Nephron (organoid): ENCODE measurements around the gene MARVELD3.
A peak's percentile ranks its signal among the peaks of the same experiment; 100 is the strongest.
"Not testable (repeated sequence)": the region's sequence is repeated elsewhere in the genome, so short reads cannot be mapped to it uniquely, and the experiment has no call there.

ENCODE experiments used
- H3K27ac Mint-ChIP-seq, 3 experiments: 2 replicates each; pipeline ENCODE4 v1.8.0; 2020; ENCODE audit warnings: mixed read lengths in 3 of 3, mild to moderate bottlenecking in 2 of 3, moderate library complexity in 1 of 3
- H3K27me3 Mint-ChIP-seq: 2 replicates; pipeline ENCODE4 v1.8.0; 2021; ENCODE audit warnings: low read depth, mild to moderate bottlenecking, moderate library complexity, mixed read lengths
- H3K36me3 Mint-ChIP-seq: 2 replicates; pipeline ENCODE4 v1.8.0; 2020; ENCODE audit warnings: low read depth, mixed read lengths
- H3K4me1 Mint-ChIP-seq: 2 replicates; pipeline ENCODE4 v1.8.0; 2020; ENCODE audit warnings: mixed read lengths
- H3K4me3 Mint-ChIP-seq, 3 experiments: 2 replicates each; pipeline ENCODE4 v1.8.0; 2020; ENCODE audit warnings: mild to moderate bottlenecking in 3 of 3, mixed read lengths in 3 of 3, moderate library complexity in 2 of 3
- H3K9me3 Mint-ChIP-seq: 2 replicates; pipeline ENCODE4 v1.8.0; 2020; ENCODE audit warnings: mixed read lengths
- TF ChIP-seq, protein P1 (sequence below), 3 experiments: fragments of 200-600 bp; sonication (generic); IDR thresholded peaks; one replicate each; pipeline ENCODE4 v1.5.0; 2021; ENCODE audit warnings: antibody characterized with exemption in 3 of 3; ENCODE audit not compliant: unreplicated experiment in 3 of 3

Gene MARVELD3, protein sequence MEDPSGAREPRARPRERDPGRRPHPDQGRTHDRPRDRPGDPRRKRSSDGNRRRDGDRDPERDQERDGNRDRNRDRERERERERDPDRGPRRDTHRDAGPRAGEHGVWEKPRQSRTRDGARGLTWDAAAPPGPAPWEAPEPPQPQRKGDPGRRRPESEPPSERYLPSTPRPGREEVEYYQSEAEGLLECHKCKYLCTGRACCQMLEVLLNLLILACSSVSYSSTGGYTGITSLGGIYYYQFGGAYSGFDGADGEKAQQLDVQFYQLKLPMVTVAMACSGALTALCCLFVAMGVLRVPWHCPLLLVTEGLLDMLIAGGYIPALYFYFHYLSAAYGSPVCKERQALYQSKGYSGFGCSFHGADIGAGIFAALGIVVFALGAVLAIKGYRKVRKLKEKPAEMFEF

GRCh38 chr16:71626018-71626857 lies at the start of gene MARVELD3:
TSS of gene MARVELD3 (plus strand) at chr16:71626184. CDS start at chr16:71626230, 46 bp downstream.
- TF ChIP-seq, protein P1, sequence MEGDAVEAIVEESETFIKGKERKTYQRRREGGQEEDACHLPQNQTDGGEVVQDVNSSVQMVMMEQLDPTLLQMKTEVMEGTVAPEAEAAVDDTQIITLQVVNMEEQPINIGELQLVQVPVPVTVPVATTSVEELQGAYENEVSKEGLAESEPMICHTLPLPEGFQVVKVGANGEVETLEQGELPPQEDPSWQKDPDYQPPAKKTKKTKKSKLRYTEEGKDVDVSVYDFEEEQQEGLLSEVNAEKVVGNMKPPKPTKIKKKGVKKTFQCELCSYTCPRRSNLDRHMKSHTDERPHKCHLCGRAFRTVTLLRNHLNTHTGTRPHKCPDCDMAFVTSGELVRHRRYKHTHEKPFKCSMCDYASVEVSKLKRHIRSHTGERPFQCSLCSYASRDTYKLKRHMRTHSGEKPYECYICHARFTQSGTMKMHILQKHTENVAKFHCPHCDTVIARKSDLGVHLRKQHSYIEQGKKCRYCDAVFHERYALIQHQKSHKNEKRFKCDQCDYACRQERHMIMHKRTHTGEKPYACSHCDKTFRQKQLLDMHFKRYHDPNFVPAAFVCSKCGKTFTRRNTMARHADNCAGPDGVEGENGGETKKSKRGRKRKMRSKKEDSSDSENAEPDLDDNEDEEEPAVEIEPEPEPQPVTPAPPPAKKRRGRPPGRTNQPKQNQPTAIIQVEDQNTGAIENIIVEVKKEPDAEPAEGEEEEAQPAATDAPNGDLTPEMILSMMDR (IDR thresholded peaks at IDR 0.05; ENCODE audit: unreplicated experiment in 3 of 3) = no peak
- peaks cover 22% of the 10 kb centered on the region for H3K4me1 Mint-ChIP-seq
- peaks cover 39% of the 10 kb centered on the region for H3K27me3 Mint-ChIP-seq
- H3K27ac Mint-ChIP-seq = no peak within 1 kb of the TSS
- H3K4me3 Mint-ChIP-seq = peak within 1 kb of the TSS; percentile 72 to 83 (median 74)
- H3K36me3 Mint-ChIP-seq = peaks cover 3% of the 10 kb centered on the region
- H3K9me3 Mint-ChIP-seq = peaks cover 3% of the 10 kb centered on the region

GRCh38 chr16:71576971-71577370 lies 49.0 kb upstream of the MARVELD3 start, which contains the start of gene TAT:
TSS of gene TAT (minus strand) at chr16:71577092. CDS start at chr16:71576415, 677 bp downstream.
- Mint-ChIP-seq H3K36me3 (no peaks in the 10 kb centered on the region), H3K4me3 (no peak within 1 kb of the TSS), H3K27ac (no peak within 1 kb of the TSS), H3K9me3 (no peaks in the 10 kb centered on the region), H3K27me3 (peaks cover 18% of the 10 kb centered on the region), H3K4me1 (peaks cover 6% of the 10 kb centered on the region)
- TF ChIP-seq, protein P1 (IDR thresholded peaks at IDR 0.05; ENCODE audit: unreplicated experiment in 3 of 3) = no peak

GRCh38 chr16:71582553-71582848 lies 43.5 kb upstream of the MARVELD3 start:
- H3K27me3 Mint-ChIP-seq = peaks cover 34% of the 10 kb centered on the region
- not testable (repeated sequence) for H3K36me3 Mint-ChIP-seq, H3K9me3 Mint-ChIP-seq, H3K4me1 Mint-ChIP-seq, H3K4me3 Mint-ChIP-seq, H3K27ac Mint-ChIP-seq

DNA sequence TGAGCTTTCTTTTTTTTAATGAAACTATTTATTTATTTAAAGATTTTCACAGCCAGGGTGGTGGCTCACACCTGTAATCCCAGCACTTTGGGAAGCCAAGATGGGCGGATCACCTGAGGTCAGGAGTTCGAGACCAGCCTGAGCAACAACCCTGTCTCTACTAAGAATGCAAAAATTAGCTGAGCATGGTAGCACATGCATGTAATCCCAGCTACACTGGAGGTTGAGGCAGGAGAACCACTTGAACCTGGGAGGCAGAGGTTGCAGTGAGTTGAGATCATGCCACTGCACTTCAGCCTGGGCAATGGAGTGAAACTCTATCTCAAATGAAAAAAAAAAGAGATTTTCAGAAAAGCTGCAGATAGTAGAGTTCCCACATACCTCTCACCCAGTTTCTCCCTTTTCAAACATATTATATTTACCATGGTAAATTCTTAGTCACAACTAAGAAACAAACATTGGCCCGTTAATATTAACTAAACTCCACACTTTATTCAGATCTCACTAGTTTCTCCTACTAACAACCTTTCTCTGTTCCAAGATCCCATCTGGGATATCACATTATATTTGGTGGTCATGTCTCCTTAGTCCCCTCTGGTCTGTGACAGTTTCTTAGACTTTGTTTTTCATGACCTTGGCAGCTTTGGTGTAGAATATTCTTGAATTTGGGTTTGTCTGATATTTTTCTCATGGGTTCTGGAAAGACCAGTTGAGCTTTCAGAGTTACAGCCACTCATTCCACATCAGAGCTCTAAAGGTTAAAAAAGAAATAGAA lies 41.3 kb upstream of the MARVELD3 start:
- no peak overlapping the region for H3K27ac Mint-ChIP-seq
- no peaks in the 10 kb centered on the region for H3K36me3 Mint-ChIP-seq
- H3K27me3 Mint-ChIP-seq = peaks cover 38% of the 10 kb centered on the region
- H3K9me3 Mint-ChIP-seq = peaks cover 4% of the 10 kb centered on the region
- no peak overlapping the region for H3K4me3 Mint-ChIP-seq
- TF ChIP-seq, protein P1 (IDR thresholded peaks at IDR 0.05; ENCODE audit: unreplicated experiment in 3 of 3) = no peak
- no peaks in the 10 kb centered on the region for H3K4me1 Mint-ChIP-seq

DNA sequence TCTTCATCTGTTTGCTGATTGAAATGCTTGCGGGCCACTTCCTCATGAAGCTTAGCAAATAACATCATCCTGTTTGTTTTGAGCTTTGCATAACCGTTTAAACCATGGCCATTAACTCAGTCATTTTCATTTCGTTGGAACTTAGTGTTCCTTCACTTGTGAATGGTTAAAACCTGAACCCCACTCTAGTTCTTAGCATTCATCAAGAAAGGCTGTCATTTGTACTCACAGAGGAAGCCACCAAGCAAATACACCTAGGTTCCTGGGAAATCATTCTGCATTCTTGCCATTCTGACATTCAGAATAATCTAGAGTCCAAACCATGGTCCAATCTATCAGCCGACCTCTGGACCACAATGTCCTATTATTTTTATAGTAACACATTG lies 40.7 kb upstream of the MARVELD3 start:
- Mint-ChIP-seq H3K4me1 (no peaks in the 10 kb centered on the region), H3K27me3 (peaks cover 38% of the 10 kb centered on the region), H3K9me3 (peaks cover 4% of the 10 kb centered on the region), H3K36me3 (no peaks in the 10 kb centered on the region), H3K4me3 (no peak overlapping the region), H3K27ac (no peak overlapping the region)
- TF ChIP-seq, protein P1 (IDR thresholded peaks at IDR 0.05; ENCODE audit: unreplicated experiment in 3 of 3) = no peak

DNA sequence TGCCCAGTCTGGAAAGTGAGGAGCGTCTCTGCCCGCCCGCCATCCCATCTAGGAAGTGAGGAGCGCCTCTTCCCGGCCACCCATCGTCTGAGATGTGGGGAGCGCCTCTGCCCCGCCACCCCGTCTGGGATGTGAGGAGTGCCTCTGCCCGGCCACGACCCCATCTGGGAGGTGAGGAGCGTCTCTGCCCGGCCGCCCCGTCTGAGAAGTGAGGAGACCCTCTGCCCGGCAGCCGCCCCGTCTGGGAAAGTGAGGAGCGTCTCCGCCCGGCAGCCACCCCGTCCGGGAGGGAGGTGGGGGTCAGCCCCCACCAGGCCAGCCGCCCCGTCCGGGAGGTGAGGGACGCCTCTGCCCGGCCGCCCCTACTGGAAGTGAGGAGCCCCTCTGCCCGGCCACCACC lies 36.6 kb upstream of the MARVELD3 start:
- H3K4me3 Mint-ChIP-seq, H3K4me1 Mint-ChIP-seq, H3K36me3 Mint-ChIP-seq, H3K27ac Mint-ChIP-seq, H3K9me3 Mint-ChIP-seq: not testable (repeated sequence)
- peaks cover 35% of the 10 kb centered on the region for H3K27me3 Mint-ChIP-seq

DNA sequence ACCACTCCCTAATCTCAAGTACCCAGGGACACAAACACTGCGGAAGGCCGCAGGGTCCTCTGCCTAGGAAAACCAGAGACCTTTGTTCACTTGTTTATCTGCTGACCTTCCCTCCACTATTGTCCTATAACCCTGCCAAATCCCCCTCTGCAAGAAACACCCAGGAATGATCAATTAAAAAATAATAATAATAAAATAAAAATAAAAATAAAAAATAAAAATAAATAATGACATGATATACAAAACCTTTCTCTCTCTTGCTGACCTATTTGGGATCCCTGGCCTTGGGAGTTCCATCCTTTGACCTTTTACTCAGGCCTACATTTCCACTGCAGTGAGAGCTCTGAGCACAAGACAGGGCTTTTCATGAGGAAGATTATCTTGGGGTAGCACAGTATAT lies 35.9 kb upstream of the MARVELD3 start:
- not testable (repeated sequence) for H3K4me1 Mint-ChIP-seq, H3K4me3 Mint-ChIP-seq, H3K9me3 Mint-ChIP-seq, H3K36me3 Mint-ChIP-seq, H3K27ac Mint-ChIP-seq
- H3K27me3 Mint-ChIP-seq = peaks cover 27% of the 10 kb centered on the region
